Activated CD8-positive, alpha-beta T cell treated with anti-CD3 and anti-CD28 coated beads, Interleukin-2, amount 10 ng/mL, durations not matched to agents 7 days and 5 days (primary cell): ENCODE data around the gene STX16. TPM values are rescaled to one million over a fixed set of nuclear protein-coding genes. Genes with fewer than 3 reads are reported as not detected.
"Not testable (repeated sequence)": the region's sequence is repeated elsewhere in the genome, so short reads cannot be mapped to it uniquely, and the experiment has no call there.

Source experiments
- ATAC-seq: fragments of 150-1000 bp; cut with Tn5 transposase; one replicate; pipeline ENCODE4 v1.10.0; 2021; ENCODE audit warnings: moderate library complexity
- CTCF ChIA-PET: fragments of 350-600 bp; sonication (Branson Sonifier 250); formaldehyde crosslinking; loops from one replicate; lab custom pipeline; 2021; ENCODE audit warnings: antibody characterized with exemption; lab: Charles Lee
- POLR2A ChIA-PET: fragments of 350-600 bp; sonication (Branson Sonifier 250); formaldehyde crosslinking; loops from one replicate; lab custom pipeline; 2021; ENCODE audit warnings: antibody characterized with exemption; lab: Charles Lee
- DNase-seq: peaks from one replicate; pipeline ENCODE4 v3.0.0-alpha.2; 2020
- H3K27ac Mint-ChIP-seq: one replicate; pipeline ENCODE4 v1.8.0; 2021; ENCODE audit warnings: mild to moderate bottlenecking, mixed read lengths
- H3K27me3 Mint-ChIP-seq: one replicate; pipeline ENCODE4 v1.8.0; 2021; ENCODE audit warnings: low read depth, mixed read lengths
- H3K36me3 Mint-ChIP-seq: one replicate; pipeline ENCODE4 v1.8.0; 2021; ENCODE audit warnings: low read depth, mixed read lengths
- H3K4me1 Mint-ChIP-seq: one replicate; pipeline ENCODE4 v1.8.0; 2021; ENCODE audit warnings: low read depth, mixed read lengths
- H3K4me3 Mint-ChIP-seq: one replicate; pipeline ENCODE4 v1.8.0; 2021; ENCODE audit warnings: mild to moderate bottlenecking, mixed read lengths
- H3K9me3 Mint-ChIP-seq: one replicate; pipeline ENCODE4 v1.8.0; 2022; ENCODE audit warnings: mixed read lengths; ENCODE audit not compliant: insufficient read depth
- total RNA-seq, 2 experiments: library from RNA; stranded (reverse); gene quantifications; one replicate each; pipeline ENCODE4 v1.2.3, GENCODE V29; 2021

STX16 gene
- total RNA-seq, 2 experiments from 2014 or later, result 128 to 136 TPM

DNA sequence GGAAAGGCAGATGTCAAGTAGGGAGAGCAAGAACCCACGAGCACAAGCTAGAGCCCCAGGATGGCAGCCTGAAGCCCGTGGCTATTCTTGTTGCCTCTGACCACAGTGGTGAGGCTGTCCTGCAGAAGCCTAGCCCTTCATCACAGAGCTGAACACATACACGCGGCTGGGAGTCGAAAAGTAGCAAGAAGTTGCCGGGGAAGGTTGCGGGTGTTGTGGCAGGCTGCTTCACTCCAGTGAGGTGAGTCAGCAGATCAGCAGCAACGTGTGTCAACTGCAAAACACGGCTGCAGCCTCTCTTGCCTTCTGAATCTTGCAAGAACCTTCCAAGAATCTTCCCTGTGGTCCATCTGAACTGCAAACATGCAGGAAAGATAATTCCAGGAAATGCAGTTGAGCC, 10.6 kb upstream of the STX16 start:
- no peaks in the 10 kb centered on the region for H3K4me1 Mint-ChIP-seq
- no peaks in the 10 kb centered on the region for H3K9me3 Mint-ChIP-seq
- H3K36me3 Mint-ChIP-seq, result no peaks in the 10 kb centered on the region
- no peak for ATAC-seq
- ChIA-PET CTCF (no interaction called here), POLR2A (no interaction called here)
- peaks cover 8% of the 10 kb centered on the region for H3K27me3 Mint-ChIP-seq
- no peak overlapping the region for H3K27ac Mint-ChIP-seq
- H3K4me3 Mint-ChIP-seq, result no peak overlapping the region
- DNase-seq, result no peak

DNA sequence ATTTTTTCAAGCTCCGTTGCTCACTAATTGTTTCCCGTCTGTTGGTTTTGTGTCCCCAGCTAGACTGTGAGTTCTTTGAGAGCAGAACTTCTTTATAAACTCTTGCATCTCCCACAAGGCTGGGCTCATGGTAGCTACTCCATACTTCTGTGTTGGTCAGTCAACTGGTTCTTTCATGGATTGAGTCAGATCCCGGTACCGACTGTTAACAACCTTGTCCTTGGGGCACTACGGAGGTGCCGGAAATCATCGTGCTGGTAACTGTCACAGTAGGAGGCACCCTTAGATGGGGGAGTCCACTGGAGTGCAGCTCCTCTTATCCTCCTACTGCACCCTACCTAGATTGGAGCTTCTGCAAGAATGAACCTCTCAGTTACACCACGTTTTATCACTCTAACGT, 8.6 kb upstream of the STX16 start:
- DNase-seq (no peak), ATAC-seq (no peak)
- Mint-ChIP-seq H3K4me3 (no peak overlapping the region), H3K36me3 (no peaks in the 10 kb centered on the region), H3K27me3 (peaks cover 8% of the 10 kb centered on the region), H3K4me1 (no peaks in the 10 kb centered on the region), H3K9me3 (no peaks in the 10 kb centered on the region), H3K27ac (no peak overlapping the region)
- ChIA-PET POLR2A (interaction anchor here (1.0 kb wide), 1 partner anchor 10 kb away, joined by 3 read pairs; no protein-coding TSS in a partner anchor), CTCF (interaction anchor here (1.0 kb wide), 1 partner anchor 9 kb away, joined by 3 read pairs; the partner anchor contains the start of gene STX16)

DNA sequence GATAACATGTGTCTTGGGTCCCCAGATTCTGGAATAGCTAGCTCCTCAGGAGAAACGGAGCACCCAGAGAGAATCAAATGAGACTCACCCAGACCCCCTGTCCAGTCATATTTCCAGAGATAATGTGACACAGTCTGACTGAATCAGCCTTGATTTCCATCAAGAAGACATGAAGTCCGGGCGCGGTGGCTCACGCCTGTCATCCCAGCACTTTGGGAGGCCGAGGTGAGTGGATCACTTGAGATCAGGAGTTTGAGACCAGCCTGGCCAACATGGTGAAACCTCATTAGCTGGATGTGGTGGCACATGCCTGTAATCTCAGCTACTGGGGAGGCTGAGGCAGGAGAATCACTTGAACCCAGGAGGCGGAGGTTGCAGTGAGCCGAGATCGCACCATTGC, 8.2 kb upstream of the STX16 start:
- POLR2A ChIA-PET, H3K4me1 Mint-ChIP-seq, H3K27me3 Mint-ChIP-seq, DNase-seq, H3K4me3 Mint-ChIP-seq, H3K36me3 Mint-ChIP-seq, ATAC-seq, H3K27ac Mint-ChIP-seq, H3K9me3 Mint-ChIP-seq: not testable (repeated sequence)
- CTCF ChIA-PET, result interaction anchor here (1.0 kb wide), 1 partner anchor 8 kb away, joined by 3 read pairs; the partner anchor contains the start of gene STX16

- H3K4me3 Mint-ChIP-seq, result no peak overlapping the region
- no peak overlapping the region for H3K27ac Mint-ChIP-seq
- H3K36me3 Mint-ChIP-seq, result no peaks in the 10 kb centered on the region
- ATAC-seq, result no peak
- ChIA-PET CTCF (interaction anchor here (1.5 kb wide), 1 partner anchor 206 kb away, joined by 3 read pairs; no protein-coding TSS in a partner anchor), POLR2A (no interaction called here)
- H3K4me1 Mint-ChIP-seq, result peaks cover 3% of the 10 kb centered on the region
- no peaks in the 10 kb centered on the region for H3K9me3 Mint-ChIP-seq
- peaks cover 3% of the 10 kb centered on the region for H3K27me3 Mint-ChIP-seq
- no peak for DNase-seq
Observed at GRCh38 chr20:58645412-58645968, 5.6 kb upstream of the STX16 start.

DNA sequence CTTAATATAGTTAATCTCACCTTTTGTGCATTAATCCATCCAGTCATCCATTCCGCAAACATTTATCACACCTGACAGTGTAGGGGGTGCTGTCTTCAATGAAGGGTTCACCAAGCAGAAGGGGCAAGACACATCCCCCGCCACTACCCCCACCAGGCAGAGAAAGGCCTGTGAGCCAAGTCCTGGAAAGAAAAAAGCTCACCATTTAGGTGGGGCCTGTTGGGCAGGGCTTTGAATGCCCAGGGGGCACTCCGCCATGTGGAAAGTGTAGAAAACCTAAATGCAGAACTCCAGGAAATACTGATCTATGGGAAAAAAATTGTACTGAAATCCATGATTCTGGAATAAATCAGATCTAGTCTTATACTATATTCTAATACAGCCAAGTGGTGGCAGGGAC, 4.8 kb upstream of the STX16 start:
- ChIA-PET POLR2A (no interaction called here), CTCF (interaction anchor here (1.1 to 7.2 kb wide), 3 partner anchors 13 to 193 kb away, joined by 3 to 46 read pairs (median 6); no protein-coding TSS in a partner anchor)
- peaks cover 3% of the 10 kb centered on the region for H3K36me3 Mint-ChIP-seq
- H3K4me1 Mint-ChIP-seq, result peaks cover 3% of the 10 kb centered on the region
- H3K9me3 Mint-ChIP-seq, result no peaks in the 10 kb centered on the region
- peaks cover 3% of the 10 kb centered on the region for H3K27me3 Mint-ChIP-seq
- no peak for DNase-seq
- H3K4me3 Mint-ChIP-seq, result no peak overlapping the region
- no peak overlapping the region for H3K27ac Mint-ChIP-seq
- no peak for ATAC-seq

- no peak overlapping the region for H3K4me3 Mint-ChIP-seq
Observed at GRCh38 chr20:58646703-58647102, 4.4 kb upstream of the STX16 start.

DNA sequence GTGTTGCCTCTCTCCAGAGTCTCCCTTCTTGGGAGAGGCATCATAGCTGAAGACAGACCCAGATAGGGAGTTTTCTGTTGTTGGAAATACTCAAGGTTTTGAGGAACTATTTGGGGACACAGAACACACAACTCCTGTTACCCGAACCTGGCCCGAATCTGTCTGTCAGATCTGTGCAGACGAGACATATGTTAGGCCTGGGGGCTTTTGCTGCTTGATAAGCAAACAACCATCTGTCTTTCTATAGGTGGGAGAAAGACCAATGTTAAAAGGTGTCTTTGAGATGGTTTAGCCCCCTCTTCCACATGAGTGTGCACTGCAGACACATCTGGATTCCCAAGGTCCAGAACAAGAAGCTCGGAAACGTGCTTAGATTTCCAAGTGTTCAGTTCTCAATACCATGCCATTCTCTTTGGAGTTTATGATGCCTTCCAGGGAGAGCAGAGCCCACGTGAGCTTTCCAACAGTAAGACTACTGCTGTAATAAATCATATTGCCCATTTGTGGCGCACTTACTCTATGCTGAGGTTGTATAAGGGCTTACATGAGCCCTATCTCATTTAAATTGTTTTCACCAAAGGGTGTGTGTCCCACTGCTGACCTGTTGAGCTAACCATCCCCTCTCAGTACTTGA, 3.8 kb upstream of the STX16 start:
- CTCF ChIA-PET, result interaction anchor here (0.6 to 7.2 kb wide), 13 partner anchors 12 to 222 kb away, joined by 3 to 46 read pairs (median 3); partner anchors contain the start of genes GNAS and GNAS-AS1
- Mint-ChIP-seq H3K27me3 (peaks cover under 1% of the 10 kb centered on the region), H3K36me3 (peaks cover 11% of the 10 kb centered on the region), H3K4me3 (no peak overlapping the region), H3K9me3 (no peaks in the 10 kb centered on the region), H3K4me1 (peaks cover 3% of the 10 kb centered on the region), H3K27ac (no peak overlapping the region)
- POLR2A ChIA-PET, result interaction anchor here (6.2 kb wide), 1 partner anchor 14 kb away, joined by 100 read pairs; no protein-coding TSS in a partner anchor
- peak; percentile 32 for DNase-seq
- no peak for ATAC-seq

More at GRCh38 chr20:58646703-58647102, 4.4 kb upstream of the STX16 start:
- no peak for ATAC-seq
- Mint-ChIP-seq H3K36me3 (peaks cover 7% of the 10 kb centered on the region), H3K4me1 (peaks cover 3% of the 10 kb centered on the region), H3K27ac (no peak overlapping the region), H3K27me3 (peaks cover 3% of the 10 kb centered on the region), H3K9me3 (no peaks in the 10 kb centered on the region)
- CTCF ChIA-PET, result interaction anchor here (0.8 to 7.2 kb wide), 7 partner anchors 13 to 223 kb away, joined by 3 to 46 read pairs (median 4); no protein-coding TSS in a partner anchor
- DNase-seq, result no peak
- POLR2A ChIA-PET, result interaction anchor here (6.2 kb wide), 1 partner anchor 15 kb away, joined by 100 read pairs; no protein-coding TSS in a partner anchor

DNA sequence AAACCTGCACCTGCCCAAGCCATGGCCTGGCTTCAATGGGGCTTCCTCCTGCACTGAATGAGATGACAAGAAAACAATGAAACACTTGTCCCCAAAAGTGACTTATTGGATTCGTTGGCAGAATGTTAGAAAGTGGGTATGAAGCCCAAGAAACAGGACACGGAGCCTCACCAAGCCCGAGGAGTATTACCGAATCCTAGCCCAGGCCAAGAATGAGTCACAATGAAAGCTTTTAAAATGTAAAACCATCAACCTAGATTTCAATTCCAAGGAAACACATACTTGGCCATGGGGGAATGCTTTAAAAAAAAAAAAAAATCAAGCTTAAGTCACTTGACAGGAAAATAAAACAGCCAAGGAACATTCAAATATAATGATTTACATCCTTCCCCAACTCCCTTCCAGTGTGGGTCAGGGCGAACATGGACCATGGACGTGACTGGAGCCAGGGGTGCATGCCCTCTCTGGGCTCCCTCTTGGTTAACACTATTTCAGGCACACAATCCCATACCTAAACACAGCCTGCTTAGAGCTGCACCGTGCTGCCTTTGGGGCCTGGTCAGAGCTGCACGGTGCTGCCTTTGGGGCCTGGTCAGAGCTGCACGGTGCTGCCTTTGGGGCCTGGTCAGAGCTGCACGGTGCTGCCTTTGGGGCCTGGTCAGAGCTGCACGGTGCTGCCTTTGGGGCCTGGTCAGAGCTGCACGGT, 3.1 kb upstream of the STX16 start:
- H3K27ac Mint-ChIP-seq, result no peak overlapping the region
- POLR2A ChIA-PET, result interaction anchor here (6.2 kb wide), 1 partner anchor 14 kb away, joined by 100 read pairs; no protein-coding TSS in a partner anchor
- ATAC-seq (no peak), DNase-seq (no peak)
- CTCF ChIA-PET, result interaction anchor here (0.7 to 7.2 kb wide), 12 partner anchors 11 to 222 kb away, joined by 3 to 60 read pairs (median 4); partner anchors contain the start of genes GNAS and GNAS-AS1
- peaks cover 16% of the 10 kb centered on the region for H3K36me3 Mint-ChIP-seq
- peaks cover 3% of the 10 kb centered on the region for H3K4me1 Mint-ChIP-seq
- no peak overlapping the region for H3K4me3 Mint-ChIP-seq
- no peaks in the 10 kb centered on the region for H3K9me3 Mint-ChIP-seq
- H3K27me3 Mint-ChIP-seq, result no peaks in the 10 kb centered on the region

GRCh38 chr20:58648502-58648825, 2.6 kb upstream of the STX16 start:
- CTCF ChIA-PET, result interaction anchor here (1.0 to 7.2 kb wide), 6 partner anchors 11 to 216 kb away, joined by 3 to 60 read pairs (median 8); partner anchors contain the start of genes GNAS and GNAS-AS1
- H3K4me1 Mint-ChIP-seq, H3K4me3 Mint-ChIP-seq, DNase-seq, H3K27me3 Mint-ChIP-seq, ATAC-seq, H3K27ac Mint-ChIP-seq, H3K9me3 Mint-ChIP-seq: not testable (repeated sequence)
- POLR2A ChIA-PET, result interaction anchor here (6.2 kb wide), 1 partner anchor 13 kb away, joined by 100 read pairs; no protein-coding TSS in a partner anchor
- H3K36me3 Mint-ChIP-seq, result peaks cover 21% of the 10 kb centered on the region

- H3K27ac Mint-ChIP-seq, result peak overlapping the region; percentile 46
- POLR2A ChIA-PET, result interaction anchor here (2.9 to 6.2 kb wide), 3 partner anchors 12 to 343 kb away, joined by 18 to 100 read pairs (median 33); partner anchors contain the start of gene NPEPL1
- H3K27me3 Mint-ChIP-seq, result no peaks in the 10 kb centered on the region
- peaks cover 5% of the 10 kb centered on the region for H3K4me1 Mint-ChIP-seq
- ATAC-seq (no peak), DNase-seq (peak; percentile 38)
- H3K36me3 Mint-ChIP-seq, result peaks cover 21% of the 10 kb centered on the region
- H3K9me3 Mint-ChIP-seq, result no peaks in the 10 kb centered on the region
- CTCF ChIA-PET, result interaction anchor here (1.0 to 7.2 kb wide), 8 partner anchors 10 to 203 kb away, joined by 3 to 60 read pairs (median 10); partner anchors contain the start of genes GNAS and GNAS-AS1
- H3K4me3 Mint-ChIP-seq, result peak overlapping the region; percentile 65
Observed at GRCh38 chr20:58649288-58650180, 1.5 kb upstream of the STX16 start.
